Iris pigment epithelial cell (primary cell): ENCODE results near the gene LCP2.
"Not testable (repeated sequence)": the region's sequence is repeated elsewhere in the genome, so short reads cannot be mapped to it uniquely, and the experiment has no call there.

Experiments used
- DNase-seq: peaks from one replicate; pipeline ENCODE4 v3.0.0-alpha.2; 2011; ENCODE audit warnings: low read depth

Gene LCP2

DNA sequence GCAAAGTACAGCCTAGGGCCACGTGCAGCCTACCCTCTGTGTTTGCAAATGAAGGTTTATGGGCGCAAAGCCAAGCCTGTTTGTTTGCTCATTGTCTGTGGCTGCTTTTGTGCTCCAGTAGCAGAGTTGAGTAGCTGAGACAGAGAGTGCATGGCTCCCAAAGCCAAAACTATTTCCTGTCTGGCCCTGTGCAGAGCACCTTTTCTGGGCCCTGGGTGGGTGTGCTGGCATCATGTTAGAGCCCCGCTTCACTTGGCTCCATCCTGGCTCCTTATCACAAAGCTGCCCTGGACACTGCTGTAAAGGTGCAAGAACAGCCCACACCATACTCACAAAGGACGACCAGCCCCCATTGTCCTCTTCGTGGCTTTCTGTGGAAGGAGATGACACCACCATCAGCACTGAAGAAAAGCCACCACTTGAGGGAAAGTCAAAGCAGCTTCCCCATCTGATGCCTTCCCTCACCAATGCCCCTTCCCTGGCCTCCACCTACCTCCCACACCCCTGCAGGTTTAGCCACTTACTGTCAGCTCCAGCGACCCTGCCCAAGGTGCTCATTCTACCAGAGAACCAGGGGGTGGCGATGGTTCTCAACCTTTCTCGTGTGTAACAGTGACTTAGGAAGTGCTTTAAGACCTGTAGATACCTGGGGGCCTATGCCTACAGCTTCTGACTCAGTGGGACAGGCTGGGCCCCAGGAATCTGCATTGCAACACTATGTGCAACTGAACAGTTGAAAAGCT lies 23.4 kb downstream of the LCP2 start:
- peak; percentile 2 for DNase-seq

DNA sequence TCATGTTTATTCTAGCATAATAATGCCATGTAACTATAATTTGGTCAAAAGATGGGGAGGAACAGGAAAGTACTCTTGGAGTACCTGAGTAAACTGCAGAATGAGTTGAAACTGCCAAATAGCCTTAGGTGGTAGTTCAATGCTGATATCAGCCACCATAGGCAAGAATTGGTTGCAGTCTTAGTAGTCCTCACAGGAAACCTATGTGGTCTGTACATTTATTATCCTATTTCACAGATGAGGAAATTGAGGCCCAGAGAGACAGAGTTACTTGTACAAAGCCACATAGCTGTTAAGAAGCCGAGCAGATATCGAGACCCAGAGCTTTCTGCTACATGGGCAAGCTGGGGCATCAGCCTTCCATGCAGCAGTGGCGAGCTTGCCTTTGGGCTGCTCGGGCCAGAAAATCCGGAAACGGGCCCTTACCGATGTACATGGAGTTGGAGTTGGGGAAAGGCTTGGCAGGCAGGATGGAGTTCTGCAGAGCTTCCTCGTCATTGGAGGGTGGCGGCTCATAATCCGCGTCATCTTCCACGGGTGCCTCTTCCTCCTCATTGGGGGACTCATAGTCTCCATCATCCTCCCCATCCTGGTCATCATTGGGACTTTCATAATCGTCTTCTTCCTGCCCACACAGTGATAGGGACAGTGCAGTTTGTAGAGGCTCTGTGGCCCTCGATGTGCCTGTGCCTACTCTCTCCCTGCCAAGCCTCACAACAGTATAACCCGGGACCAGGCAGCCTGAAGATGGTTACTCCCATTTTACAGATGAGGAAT lies 27.1 kb downstream of the LCP2 start:
- DNase-seq: no peak

DNA sequence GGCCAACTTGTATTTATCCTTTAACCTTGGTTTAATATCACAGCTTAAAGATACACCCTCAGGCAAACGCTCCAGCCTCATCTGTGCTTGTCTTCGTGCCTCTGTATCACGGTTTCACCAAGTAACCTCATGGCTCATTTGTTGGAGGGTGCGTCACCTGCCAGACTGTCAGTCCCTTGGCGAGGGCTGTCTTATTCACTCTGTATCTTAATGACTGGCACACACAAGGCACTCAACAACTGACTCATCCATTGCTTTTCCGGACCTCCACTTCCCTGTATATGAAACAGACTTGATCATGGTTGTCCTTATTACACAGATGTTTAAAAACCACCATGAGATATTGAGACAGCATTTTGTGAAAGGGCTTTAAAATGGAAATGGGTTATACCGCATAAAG lies 28.0 kb downstream of the LCP2 start:
- DNase-seq: no peak

DNA sequence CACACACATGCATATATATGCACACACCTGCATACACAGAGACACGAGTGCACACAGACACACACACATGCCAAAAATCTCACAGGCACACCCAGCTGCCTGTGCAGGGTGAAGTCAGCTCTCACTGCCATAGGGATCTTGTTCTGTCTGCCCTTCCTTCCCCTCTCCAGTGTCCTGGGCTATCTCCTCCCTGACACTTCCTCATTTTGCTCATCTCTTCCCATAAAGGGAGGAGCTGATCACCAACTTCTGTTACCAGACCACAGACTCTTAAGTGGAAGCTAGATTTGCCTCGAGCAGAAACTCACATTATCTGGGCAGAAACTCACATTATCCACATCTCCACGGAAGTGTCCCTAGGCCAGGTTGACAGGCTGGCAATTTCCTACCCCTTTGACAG lies 28.7 kb downstream of the LCP2 start:
- no peak for DNase-seq

DNA sequence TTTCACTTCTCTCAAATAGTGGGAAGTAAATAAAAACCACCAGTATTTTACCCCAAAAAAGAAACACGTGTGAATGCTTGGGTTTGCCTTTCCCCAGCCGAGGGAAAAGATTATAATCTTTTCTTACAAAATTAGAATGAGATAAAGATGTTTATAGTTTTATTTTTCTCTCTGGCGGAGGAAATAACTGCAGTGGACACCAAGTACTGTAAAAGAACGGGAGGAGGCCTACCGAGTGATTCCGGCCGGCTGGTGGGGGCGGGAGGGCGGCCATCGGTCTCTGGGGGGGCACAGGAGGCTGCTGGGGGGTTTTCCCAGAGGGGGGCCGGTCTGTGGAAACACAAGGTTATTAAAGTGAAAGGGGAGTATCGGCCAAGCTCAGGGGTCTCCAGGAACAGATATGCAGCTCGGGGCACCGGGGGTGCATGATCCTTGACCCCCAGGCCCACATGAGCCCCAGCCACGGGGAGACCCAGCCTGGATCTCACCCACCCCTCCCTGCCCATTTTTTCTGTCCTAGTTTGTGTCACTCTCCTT lies 29.4 kb downstream of the LCP2 start:
- no peak for DNase-seq

DNA sequence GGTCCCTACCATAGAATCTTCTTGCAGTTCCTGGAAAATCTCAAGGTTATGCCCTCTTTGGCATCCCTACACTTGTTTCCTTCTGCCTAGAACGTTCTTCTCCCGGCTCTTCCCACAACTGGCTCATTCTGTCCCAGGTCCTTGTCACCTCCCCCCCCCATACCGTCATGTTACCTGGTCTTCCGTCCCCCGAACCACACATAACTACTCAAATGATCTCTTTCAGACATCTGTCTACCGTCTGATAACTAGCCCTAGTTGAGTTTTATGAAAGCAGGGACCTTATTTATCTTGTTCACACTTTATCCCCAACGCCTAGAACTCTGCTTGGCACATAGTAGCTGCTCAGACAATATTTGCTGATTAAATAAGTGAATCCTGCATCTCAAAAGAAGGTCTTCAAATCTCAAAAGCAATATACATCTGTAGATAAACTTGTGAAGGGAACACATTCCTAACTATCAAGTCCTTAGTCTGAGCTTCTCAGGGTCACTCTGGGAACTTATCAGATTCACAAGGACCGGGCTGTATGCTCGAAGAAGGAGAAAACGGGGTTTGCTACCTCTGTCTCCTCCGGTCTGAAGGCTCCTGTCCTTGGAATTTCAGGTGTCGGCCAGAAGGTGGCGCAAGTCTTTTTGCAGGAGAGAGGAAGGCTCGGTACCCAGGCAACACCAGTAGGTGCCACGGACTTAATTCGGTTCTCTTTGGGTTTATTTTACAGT lies 30.0 kb downstream of the LCP2 start:
- peak; percentile 77 for DNase-seq

DNA sequence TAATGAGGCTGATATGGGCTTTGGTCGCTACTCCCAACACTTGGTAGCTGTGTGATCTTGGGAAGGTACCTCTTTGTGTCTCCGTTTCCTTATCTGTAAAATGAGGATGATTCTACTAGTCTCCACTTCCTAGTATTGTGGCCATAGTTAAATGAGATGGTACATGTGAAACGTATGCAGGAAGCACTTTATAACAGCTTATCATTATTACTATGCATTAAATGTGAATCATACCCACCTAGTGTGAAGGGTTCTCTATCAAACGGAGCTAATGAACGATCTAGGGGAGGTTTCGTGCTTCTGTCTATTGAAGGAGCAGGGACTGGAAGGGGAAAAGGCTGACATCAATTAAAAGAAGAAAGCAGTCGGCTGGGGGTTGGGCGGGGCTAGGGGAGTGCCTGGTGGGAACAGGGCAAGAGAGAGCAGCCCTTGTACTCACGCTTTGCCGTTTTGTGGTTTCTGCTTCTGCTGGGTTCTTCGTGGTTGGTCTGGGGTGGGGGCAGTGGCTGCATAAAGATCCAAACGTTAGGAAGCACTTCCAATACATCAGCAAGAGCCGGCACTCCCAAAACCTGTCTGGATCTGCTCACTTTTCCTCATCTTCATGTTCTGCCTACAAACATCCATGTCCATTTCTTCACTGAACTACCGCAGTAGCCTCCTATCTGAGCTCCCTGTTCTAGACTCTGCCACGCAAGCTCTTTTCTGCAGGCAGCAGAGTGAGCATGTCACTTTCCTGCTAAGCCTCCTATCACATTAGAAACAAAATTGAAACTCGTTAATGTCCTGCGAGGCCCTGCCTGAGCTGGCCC lies 30.8 kb downstream of the LCP2 start:
- DNase-seq: no peak

DNA sequence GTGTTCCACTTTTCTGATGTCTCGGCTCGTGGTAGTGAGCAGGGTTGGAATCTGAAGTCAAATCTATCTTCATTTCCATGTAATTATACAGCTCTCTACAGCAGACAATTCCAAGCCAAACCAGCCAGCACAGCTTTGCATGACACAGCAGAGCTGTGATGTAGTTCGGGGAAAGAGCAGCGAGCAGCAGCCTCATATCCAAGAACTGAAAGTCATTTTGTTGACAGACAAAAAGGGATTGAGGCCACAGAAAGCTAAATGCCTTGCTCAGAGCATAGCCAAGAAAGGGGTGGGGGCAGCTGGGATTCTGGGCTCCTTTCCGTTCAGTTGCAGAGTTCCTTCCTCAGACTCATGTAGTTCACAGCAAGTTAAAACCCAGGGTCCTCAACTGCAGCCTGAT lies 32.1 kb downstream of the LCP2 start:
- DNase-seq: peak; percentile 10

DNA sequence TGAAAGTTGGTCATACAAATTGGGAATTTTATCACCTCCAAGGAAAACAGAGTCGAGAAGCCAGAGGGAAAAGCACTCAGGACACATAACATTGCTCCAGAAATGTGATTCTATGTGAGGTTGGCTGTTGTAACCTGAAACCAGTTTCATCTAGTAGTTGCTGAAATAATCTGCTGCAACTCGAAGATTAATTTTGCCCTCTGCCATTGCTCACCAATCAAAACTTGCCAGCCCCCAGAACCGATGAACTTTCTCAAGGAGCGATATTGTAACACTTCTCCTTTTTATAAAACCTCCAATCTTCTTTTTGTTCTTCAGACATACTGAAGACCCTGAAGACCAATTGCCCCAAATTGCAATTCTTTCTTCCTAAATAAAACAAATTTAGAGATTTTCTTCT lies 33.7 kb downstream of the LCP2 start:
- DNase-seq: no peak

DNA sequence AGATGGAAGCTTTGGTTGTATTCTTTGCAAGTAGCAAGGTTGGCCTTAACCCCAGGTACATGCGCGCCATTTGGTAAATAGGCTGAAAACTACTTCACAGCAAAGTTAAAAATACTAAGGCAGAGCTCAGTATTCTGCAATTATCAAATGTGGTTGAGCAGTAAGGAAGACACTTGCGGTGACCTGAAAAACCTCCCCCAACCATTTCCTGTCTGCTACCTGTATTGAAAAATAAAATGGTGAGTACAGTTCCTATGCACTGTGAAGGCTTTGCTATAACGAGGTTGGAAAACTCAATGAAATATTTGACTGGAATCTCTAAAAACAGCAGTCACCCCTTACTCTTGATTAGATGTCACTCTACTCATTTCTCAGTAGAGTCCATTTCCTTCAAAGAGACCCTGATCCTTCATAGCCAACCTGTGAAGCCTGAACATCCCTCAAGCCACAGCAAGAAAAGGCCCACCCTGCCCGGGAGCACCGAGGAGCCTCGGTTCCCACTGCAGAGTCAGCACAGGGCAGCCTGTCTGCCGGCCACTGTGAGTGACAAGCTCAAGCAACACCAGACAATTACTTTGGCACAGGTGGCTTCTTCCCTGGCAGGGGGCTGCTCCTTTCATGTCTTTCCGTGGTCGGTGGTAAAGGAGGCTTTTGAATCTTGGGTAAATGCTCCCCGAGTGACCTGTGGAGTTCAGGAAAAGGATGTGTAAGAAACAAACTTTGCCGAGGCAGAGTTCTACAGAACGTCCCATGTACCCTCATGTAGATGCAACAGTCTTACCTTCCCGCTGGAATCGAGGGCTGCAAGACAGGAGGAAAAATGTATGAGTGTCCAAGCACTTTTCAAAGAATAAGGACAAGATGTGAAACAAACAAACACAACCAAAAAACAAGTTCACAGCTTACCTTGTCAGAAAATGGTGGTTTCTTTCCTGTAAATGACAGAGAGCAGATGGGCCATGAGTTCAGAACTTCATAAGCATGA lies 35.2 kb downstream of the LCP2 start:
- DNase-seq: no peak

DNA sequence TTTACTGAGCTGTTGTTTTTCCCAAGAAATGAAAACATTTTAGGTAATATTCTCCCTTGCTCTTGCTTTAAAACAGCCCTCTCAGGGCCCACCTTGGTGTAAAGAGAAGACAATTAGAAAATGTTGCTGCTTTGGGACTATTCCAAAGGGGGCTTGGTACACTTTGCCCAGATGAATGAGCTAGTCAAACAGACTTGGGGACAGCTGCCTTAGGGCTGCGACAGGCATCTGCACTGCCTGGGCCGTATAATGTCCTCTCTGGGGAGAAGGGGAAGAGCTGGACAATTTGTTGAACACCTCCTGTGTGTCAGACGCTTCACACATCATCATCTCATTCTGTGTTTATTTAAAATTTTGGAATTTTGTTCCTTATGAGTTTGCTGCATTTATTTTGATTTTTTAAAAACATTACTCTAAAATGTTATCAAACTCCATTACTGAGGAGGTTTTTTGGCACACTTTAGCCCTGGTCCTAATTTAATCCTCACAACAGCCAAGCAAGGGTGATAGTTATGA lies 36.0 kb downstream of the LCP2 start:
- DNase-seq: no peak

DNA sequence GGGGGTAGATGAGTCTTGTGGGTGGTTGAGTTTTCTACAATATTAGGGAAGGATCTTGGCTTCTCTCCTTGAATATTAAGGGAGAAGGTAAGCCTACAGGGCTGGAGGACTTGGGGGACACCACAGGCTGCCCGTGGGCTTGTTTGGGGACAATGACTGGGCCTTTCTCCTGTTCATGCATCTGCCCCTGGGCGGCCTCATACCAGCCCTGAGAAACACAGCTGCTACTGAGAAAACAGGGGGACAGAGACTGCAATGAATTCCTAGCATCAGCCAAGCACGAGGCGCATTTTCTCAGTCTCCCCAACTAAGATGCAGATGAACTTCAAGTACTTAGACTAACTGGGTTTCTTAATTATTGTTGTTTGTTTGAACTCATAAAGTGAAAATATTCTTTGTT lies 40.2 kb downstream of the LCP2 start:
- no peak for DNase-seq

DNA sequence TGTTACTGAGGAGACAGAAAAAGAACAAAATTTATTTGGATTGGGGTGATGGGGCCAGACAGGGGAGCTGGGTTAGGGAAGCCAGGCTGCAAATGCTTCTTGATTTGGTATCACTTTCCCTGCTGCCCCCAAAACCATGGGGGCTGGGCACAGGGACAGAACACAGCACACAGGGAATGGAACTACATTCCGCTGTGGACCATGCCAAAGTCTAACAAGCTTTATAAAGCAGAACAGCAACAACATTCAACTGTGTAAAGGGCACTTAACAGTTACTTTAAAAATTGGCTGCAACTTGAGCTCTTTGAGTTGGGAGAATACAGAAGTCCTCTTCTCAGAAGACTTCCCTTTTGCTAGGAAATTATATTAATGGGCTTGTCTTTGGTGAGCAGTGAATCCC lies 41.0 kb downstream of the LCP2 start:
- no peak for DNase-seq

DNA sequence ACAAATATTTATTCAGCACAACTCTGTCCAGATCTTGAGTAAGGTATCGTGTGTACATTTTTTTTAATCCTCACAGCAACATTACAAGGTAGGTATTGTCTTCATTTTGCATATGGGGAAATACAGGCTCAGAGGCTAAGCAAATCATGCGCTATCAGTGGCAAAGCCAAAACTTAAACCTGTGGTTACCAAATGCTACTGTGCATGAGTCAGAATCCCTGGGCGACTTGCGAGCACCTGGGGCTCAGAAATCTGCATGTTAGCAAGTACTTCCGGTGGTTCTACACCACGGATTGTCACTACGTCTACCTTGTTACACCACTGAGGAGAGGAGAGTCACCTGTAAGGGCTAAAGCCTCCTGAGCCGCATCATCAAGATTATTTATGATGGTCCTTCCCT lies 43.5 kb downstream of the LCP2 start:
- DNase-seq: no peak

DNA sequence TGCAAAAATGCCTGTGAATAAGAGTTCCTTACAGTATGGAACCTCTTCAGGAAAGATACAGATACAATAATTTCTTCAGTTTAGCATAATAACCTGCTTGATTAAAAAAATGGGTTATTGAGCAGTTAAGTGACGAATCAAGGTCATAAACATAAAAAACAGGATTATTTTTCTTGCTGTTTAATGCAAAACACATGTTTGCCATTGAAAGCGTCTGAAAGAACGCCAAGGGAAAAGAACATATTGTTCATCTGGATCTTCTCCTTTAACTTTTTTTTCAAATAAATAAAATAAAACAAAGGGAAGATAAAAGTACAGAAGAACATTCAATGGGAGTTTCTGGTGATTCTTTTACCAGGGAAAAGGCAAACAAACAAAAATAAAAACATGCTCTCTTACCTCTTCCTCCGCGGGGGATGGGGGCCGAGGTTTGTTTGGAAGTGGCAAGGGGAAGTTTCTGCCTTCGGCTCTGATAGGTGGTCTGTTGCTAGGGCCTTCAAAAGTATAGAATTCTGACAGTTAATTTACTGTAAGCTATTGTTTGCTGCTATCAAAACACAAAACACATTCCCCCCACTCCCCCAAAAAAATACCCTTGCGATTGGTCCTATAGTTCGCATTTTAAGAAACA lies 44.7 kb downstream of the LCP2 start:
- DNase-seq: no peak

DNA sequence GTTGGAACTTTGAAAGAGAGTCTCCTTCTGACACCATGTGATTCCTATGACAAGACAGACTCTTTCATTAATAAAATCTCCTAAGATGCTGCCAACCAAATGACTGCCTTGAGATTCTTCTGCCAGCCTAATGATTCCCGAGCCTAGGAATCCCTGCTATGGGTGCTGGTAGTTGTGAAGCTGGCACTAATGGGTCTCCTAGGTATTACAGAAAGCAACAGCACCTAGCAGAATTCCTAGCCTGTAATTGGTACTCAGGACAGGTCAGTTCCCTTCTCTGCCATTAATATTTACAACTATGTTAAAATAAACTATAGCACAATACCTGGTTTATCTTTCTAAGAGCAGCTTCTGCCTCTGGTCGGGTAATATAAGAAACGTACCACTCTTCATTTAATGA lies 45.5 kb downstream of the LCP2 start:
- no peak for DNase-seq

DNA sequence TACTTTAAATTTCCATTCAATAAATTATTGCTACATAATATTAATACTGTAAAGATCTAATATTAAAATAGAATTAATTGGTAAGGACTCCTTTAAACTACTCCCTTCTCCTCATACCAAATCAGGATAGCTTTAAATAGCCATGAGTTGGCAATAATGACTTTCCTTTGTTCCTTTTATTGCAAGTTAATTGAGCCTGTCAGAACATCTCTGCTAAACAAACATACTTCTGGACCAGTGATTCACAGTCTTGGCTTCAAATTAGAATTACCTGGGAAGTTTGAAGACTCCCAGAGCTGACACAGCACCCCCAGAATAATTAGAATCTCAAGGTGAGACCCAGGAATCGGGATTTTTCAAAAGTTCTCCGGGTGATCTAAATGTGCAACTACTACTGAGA lies 46.1 kb downstream of the LCP2 start:
- DNase-seq: no peak

DNA sequence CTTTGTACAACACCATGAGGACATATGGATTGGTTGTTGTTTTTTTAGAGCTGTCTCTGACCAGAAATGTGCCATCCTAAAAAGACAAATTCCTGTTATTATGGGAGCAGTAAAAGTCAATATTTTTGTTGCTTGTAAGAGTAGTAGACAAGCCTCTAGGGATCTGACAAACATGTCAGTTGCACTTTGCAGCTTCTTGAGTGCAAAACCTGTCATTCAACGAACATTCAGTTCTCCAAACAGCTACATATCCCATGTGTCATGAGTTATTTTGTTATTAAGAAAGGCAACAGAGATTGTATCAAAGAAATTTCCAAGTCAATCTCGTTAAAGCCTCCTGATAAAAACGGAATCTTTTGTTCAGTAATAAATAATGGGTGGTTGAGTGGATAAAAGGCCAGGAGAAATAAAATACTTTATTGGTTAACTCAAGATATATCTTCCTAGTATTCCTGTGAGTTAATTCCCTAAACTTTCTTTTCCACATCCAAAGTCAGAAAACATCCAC lies 46.7 kb downstream of the LCP2 start:
- no peak for DNase-seq

DNA sequence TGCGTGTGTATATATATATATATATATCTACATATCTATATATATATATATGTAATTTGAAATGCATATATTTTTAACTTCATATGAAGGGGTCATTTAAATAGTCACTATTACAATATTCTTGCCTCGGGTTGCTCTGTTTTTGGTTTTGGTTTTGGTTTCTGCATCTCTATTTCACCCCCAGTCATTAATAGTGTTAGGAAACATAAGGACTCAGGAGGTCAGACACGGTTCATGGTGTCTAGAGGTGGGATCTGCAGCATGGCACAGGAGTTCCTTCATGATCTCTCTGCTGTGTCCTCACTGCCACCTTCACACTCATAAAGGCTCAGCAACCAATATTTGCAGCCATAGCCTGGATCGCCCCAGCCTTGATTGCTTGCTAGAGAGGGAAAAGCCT lies 48.2 kb downstream of the LCP2 start:
- no peak for DNase-seq

DNA sequence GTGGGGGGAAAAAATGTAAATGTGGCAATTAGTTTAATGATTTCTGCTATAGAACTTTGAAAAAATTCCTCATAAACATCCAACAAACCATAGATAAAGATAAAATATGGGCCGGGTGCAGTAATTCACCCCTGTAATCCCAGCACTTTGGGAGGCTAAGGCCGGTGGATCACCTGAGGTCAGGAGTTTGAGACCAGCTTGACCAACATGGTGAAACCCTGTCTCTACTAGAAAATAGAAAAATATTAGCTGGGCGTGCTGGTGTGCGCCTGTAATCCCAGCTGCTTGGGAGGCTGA lies 48.7 kb downstream of the LCP2 start:
- DNase-seq: not testable (repeated sequence)
